ENCODE measurements around the gene VSIG10L. TPM values are rescaled to one million over a fixed set of nuclear protein-coding genes. Genes with fewer than 3 reads are reported as not detected.

VSIG10L gene
- total and polyA plus RNA-seq, 2 donors from 2014 or later, result 1.8 to 2.2 TPM

GRCh38 chr19:51324167-51324481 is 17.8 kb downstream of the VSIG10L start:
- no peak for TF ChIP-seq CTCF (IDR thresholded peaks at IDR 0.05; ENCODE audit: borderline replicate concordance, extremely low read depth, insufficient read depth)
- Histone ChIP-seq H3K9ac (ENCODE audit: low read length in 3 of 3) (no peak overlapping the region), H3K27me3 (ENCODE audit: control insufficient read depth, insufficient read depth, low read length) (peaks cover 2% of the 10 kb centered on the region), H3K27ac (ENCODE audit: low read depth in 2 of 2, low read length in 2 of 2) (no peak overlapping the region), H3K4me3 (ENCODE audit: low read length in 3 of 3) (no peak overlapping the region), H3K36me3 (ENCODE audit: control insufficient read depth in 2 of 3, insufficient read depth in 3 of 3, low read length in 3 of 3) (no peaks in the 10 kb centered on the region), H3K4me1 (ENCODE audit: control insufficient read depth in 2 of 3, insufficient read depth in 2 of 3, low read depth in 1 of 3, low read length in 3 of 3) (peaks cover 0 to 7% (median 3%) of the 10 kb centered on the region in 3 donors), H3K9me3 (ENCODE audit: control insufficient read depth in 2 of 3, insufficient read depth in 1 of 3, low read length in 3 of 3) (no peaks in the 10 kb centered on the region)
- intact Hi-C loops (cut with DNase I), result no loop called here
- DNase-seq (no peak), FAIRE-seq (no peak)

DNA sequence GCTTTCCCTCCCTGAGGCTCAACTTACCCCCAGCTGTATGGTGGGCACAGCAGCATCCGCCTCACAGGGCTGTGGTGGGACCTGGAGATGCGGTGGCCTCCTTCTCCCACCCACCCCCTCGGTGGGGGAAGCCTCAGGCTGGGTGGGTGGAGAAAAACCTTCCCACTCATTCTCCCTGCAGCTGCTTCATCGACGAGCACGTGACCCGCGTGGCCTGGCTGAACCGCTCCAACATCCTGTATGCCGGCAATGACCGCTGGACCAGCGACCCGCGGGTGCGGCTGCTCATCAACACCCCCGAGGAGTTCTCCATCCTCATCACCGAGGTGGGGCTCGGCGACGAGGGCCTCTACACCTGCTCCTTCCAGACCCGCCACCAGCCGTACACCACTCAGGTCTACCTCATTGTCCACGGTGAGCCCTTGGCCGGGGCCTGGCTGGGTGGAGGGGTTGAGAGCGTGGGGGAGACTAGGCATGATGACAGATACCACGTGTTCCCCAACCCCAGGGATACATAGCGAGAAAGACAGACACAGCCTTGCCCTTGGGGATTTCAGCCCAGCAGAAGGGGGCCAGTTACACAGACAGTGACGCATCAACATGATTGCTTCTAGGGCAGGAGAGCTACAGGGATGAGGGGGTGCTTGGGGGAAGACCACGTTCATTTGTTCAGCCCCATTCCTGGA is 18.3 kb downstream of the VSIG10L start:
- no peak overlapping the region for H3K9ac ChIP-seq (ENCODE audit: low read length in 3 of 3)
- peaks cover 0 to 7% (median 3%) of the 10 kb centered on the region in 3 donors for H3K4me1 ChIP-seq (ENCODE audit: control insufficient read depth in 2 of 3, insufficient read depth in 2 of 3, low read depth in 1 of 3, low read length in 3 of 3)
- no peak overlapping the region for H3K27ac ChIP-seq (ENCODE audit: low read depth in 2 of 2, low read length in 2 of 2)
- H3K36me3 ChIP-seq (ENCODE audit: control insufficient read depth in 2 of 3, insufficient read depth in 3 of 3, low read length in 3 of 3), result no peaks in the 10 kb centered on the region
- TF ChIP-seq CTCF (IDR thresholded peaks at IDR 0.05; ENCODE audit: borderline replicate concordance, extremely low read depth, insufficient read depth), result no peak
- H3K4me3 ChIP-seq (ENCODE audit: low read length in 3 of 3), result no peak overlapping the region
- intact Hi-C loops (cut with DNase I), result no loop called here
- no peaks in the 10 kb centered on the region for H3K9me3 ChIP-seq (ENCODE audit: control insufficient read depth in 2 of 3, insufficient read depth in 1 of 3, low read length in 3 of 3)
- no peak for FAIRE-seq
- DNase-seq, result no peak
- H3K27me3 ChIP-seq (ENCODE audit: control insufficient read depth, insufficient read depth, low read length), result peaks cover 2% of the 10 kb centered on the region

DNA sequence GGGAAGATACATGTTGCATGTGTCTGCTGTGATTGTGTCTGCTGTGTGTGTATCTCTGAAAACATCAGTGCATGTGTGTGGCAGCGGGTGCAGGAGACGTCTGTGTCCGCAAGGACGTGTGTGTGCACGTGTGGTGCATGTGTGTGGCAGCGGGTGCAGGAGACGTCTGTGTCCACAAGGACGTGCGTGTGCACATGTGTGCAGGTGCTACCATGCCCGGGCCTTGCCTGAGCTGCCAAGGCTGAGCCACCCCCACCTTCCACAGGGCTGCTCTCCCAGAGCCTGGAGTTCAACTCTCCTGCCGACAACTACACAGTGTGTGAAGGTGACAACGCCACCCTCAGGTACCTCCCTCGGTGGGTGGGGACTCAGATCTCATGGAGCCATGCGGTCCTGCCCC is 20.1 kb downstream of the VSIG10L start:
- H3K36me3 ChIP-seq (ENCODE audit: control insufficient read depth in 2 of 3, insufficient read depth in 3 of 3, low read length in 3 of 3), result no peaks in the 10 kb centered on the region
- H3K4me3 ChIP-seq (ENCODE audit: low read length in 3 of 3), result no peak overlapping the region
- intact Hi-C loops (cut with DNase I), result no loop called here
- H3K9ac ChIP-seq (ENCODE audit: low read length in 3 of 3), result no peak overlapping the region
- no peak overlapping the region for H3K27ac ChIP-seq (ENCODE audit: low read depth in 2 of 2, low read length in 2 of 2)
- no peak for TF ChIP-seq CTCF (IDR thresholded peaks at IDR 0.05; ENCODE audit: borderline replicate concordance, extremely low read depth, insufficient read depth)
- H3K4me1 ChIP-seq (ENCODE audit: control insufficient read depth in 2 of 3, insufficient read depth in 2 of 3, low read depth in 1 of 3, low read length in 3 of 3), result peaks cover 0 to 7% (median 3%) of the 10 kb centered on the region in 3 donors
- no peaks in the 10 kb centered on the region for H3K9me3 ChIP-seq (ENCODE audit: control insufficient read depth in 2 of 3, insufficient read depth in 1 of 3, low read length in 3 of 3)
- H3K27me3 ChIP-seq (ENCODE audit: control insufficient read depth, insufficient read depth, low read length), result no peaks in the 10 kb centered on the region
- FAIRE-seq (no peak), DNase-seq (no peak)

- TF ChIP-seq CTCF (IDR thresholded peaks at IDR 0.05; ENCODE audit: borderline replicate concordance, extremely low read depth, insufficient read depth), result no peak
- H3K9me3 ChIP-seq (ENCODE audit: control insufficient read depth in 2 of 3, insufficient read depth in 1 of 3, low read length in 3 of 3), result no peaks in the 10 kb centered on the region
- intact Hi-C loops (cut with DNase I), result no loop called here
- no peak overlapping the region for H3K27ac ChIP-seq (ENCODE audit: low read depth in 2 of 2, low read length in 2 of 2)
- DNase-seq (peak in 4 of 5 donors; percentile 82 to 89 (median 86)), FAIRE-seq (no peak)
- H3K9ac ChIP-seq (ENCODE audit: low read length in 3 of 3), result no peak overlapping the region
- H3K36me3 ChIP-seq (ENCODE audit: control insufficient read depth in 2 of 3, insufficient read depth in 3 of 3, low read length in 3 of 3), result no peaks in the 10 kb centered on the region
- H3K27me3 ChIP-seq (ENCODE audit: control insufficient read depth, insufficient read depth, low read length), result no peaks in the 10 kb centered on the region
- H3K4me1 ChIP-seq (ENCODE audit: control insufficient read depth in 2 of 3, insufficient read depth in 2 of 3, low read depth in 1 of 3, low read length in 3 of 3), result peaks cover 0 to 7% (median 3%) of the 10 kb centered on the region in 3 donors
- H3K4me3 ChIP-seq (ENCODE audit: low read length in 3 of 3), result no peak overlapping the region
These were observed 21.7 kb downstream of the VSIG10L start for GRCh38 chr19:51320280-51320657.
